Measurements from ENCODE around the gene IFT52. TPM values are rescaled to one million over a fixed set of nuclear protein-coding genes. Genes with fewer than 3 reads are reported as not detected.

IFT52 gene
- total and polyA plus RNA-seq, 7 donors = 2.5 to 5.3 (median 3.5) TPM

GRCh38 chr20:43549416-43550065 is 41.2 kb upstream of the IFT52 start:
- Histone ChIP-seq H3K4me3 (no peak overlapping the region), H3K36me3 (ENCODE audit: insufficient read depth in 1 of 2, low read depth in 1 of 2) (peaks cover 0 to 10% of the 10 kb centered on the region in 2 donors), H3K4me1 (no peaks in the 10 kb centered on the region), H3K27ac (no peak overlapping the region), H3K27me3 (ENCODE audit: insufficient read depth in 3 of 3, low read length in 2 of 3) (no peaks in the 10 kb centered on the region), H3K9me3 (no peaks in the 10 kb centered on the region)
- DNase-seq (no peak), ATAC-seq (no peak)
- TF ChIP-seq, protein P1, sequence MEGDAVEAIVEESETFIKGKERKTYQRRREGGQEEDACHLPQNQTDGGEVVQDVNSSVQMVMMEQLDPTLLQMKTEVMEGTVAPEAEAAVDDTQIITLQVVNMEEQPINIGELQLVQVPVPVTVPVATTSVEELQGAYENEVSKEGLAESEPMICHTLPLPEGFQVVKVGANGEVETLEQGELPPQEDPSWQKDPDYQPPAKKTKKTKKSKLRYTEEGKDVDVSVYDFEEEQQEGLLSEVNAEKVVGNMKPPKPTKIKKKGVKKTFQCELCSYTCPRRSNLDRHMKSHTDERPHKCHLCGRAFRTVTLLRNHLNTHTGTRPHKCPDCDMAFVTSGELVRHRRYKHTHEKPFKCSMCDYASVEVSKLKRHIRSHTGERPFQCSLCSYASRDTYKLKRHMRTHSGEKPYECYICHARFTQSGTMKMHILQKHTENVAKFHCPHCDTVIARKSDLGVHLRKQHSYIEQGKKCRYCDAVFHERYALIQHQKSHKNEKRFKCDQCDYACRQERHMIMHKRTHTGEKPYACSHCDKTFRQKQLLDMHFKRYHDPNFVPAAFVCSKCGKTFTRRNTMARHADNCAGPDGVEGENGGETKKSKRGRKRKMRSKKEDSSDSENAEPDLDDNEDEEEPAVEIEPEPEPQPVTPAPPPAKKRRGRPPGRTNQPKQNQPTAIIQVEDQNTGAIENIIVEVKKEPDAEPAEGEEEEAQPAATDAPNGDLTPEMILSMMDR (IDR thresholded peaks at IDR 0.05) = no peak
- 85 to 90% (median 86%) methylated on average over 4 of the region's 4 CpGs for WGBS, 3 donors
- intact Hi-C loops (cut with DNase I) = no loop called here

- DNase-seq (no peak), ATAC-seq (no peak)
- intact Hi-C loops (cut with DNase I) = no loop called here
- 91 to 96% (median 93%) methylated on average over 2 of the region's 2 CpGs for WGBS, 3 donors
- H3K9me3 ChIP-seq = no peaks in the 10 kb centered on the region
- H3K27me3 ChIP-seq (ENCODE audit: insufficient read depth in 3 of 3, low read length in 2 of 3) = no peaks in the 10 kb centered on the region
- TF ChIP-seq, protein P1 (IDR thresholded peaks at IDR 0.05) = no peak
- H3K4me3 ChIP-seq = no peak overlapping the region
- no peaks in the 10 kb centered on the region for H3K4me1 ChIP-seq
- no peak overlapping the region for H3K27ac ChIP-seq
- peaks cover 0 to 5% of the 10 kb centered on the region in 2 donors for H3K36me3 ChIP-seq (ENCODE audit: insufficient read depth in 1 of 2, low read depth in 1 of 2)
These were observed 40.3 kb upstream of the IFT52 start for GRCh38 chr20:43550456-43550855.

- Histone ChIP-seq H3K27me3 (ENCODE audit: insufficient read depth in 3 of 3, low read length in 2 of 3) (no peaks in the 10 kb centered on the region), H3K4me3 (no peak overlapping the region), H3K36me3 (ENCODE audit: insufficient read depth in 1 of 2, low read depth in 1 of 2) (no peaks in the 10 kb centered on the region), H3K9me3 (no peaks in the 10 kb centered on the region), H3K27ac (no peak overlapping the region), H3K4me1 (no peaks in the 10 kb centered on the region)
- TF ChIP-seq, protein P1 (IDR thresholded peaks at IDR 0.05) = no peak
- DNase-seq (no peak), ATAC-seq (no peak)
- intact Hi-C loops (cut with DNase I) = no loop called here
- 48 to 61% (median 55%) methylated on average over 3 of the region's 3 CpGs for WGBS, 3 donors
These were observed 36.4 kb upstream of the IFT52 start for GRCh38 chr20:43554369-43554768.

GRCh38 chr20:43558412-43559146 is 32.2 kb upstream of the IFT52 start, which contains the start of gene SGK2:
Gene SGK2, plus strand, starts transcription at chr20:43559027. Its CDS starts 7,469 bp downstream, at chr20:43566496.
- DNase-seq (no peak), ATAC-seq (no peak)
- Histone ChIP-seq H3K9me3 (no peaks in the 10 kb centered on the region), H3K4me1 (no peaks in the 10 kb centered on the region), H3K36me3 (ENCODE audit: insufficient read depth in 1 of 2, low read depth in 1 of 2) (no peaks in the 10 kb centered on the region), H3K4me3 (no peak within 1 kb of the TSS), H3K27me3 (ENCODE audit: insufficient read depth in 3 of 3, low read length in 2 of 3) (no peaks in the 10 kb centered on the region), H3K27ac (no peak within 1 kb of the TSS)
- intact Hi-C loops (cut with DNase I) = no loop called here
- 76 to 86% (median 78%) methylated on average over 12 of the region's 12 CpGs for WGBS, 3 donors
- TF ChIP-seq, protein P1 (IDR thresholded peaks at IDR 0.05) = no peak
